ENCODE results near the gene SLC25A34.
"Not testable (repeated sequence)": the region's sequence is repeated elsewhere in the genome, so short reads cannot be mapped to it uniquely, and the experiment has no call there.

The SLC25A34 gene

GRCh38 chr1:15736038-15736891 is at the start of gene SLC25A34:
TSS of gene SLC25A34 (plus strand) at chr1:15736258. CDS start at chr1:15736486, 228 bp downstream.
- no peak for DNase-seq

DNA sequence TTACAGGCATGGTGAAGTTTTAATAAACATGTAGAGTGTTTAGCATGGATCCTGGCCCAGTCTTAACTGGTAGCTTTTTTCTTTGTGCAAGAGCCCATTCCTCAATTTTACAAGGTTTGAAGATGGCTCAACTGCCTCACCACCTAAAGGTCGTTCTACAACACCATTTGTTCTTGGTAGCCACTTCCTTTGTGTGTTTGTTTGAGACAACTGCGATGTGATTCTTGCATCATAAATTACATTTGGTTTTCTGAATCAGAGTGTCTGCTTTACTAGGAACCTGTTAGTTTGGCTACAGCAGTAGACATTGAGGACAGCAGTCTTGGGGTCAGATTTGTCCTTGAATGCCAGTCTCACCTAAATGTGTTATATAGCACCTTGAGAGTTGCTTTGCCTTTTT is 48.6 kb upstream of the SLC25A34 start:
- no peak for DNase-seq

- no peak for DNase-seq
These were observed 45.7 kb upstream of the SLC25A34 start for GRCh38 chr1:15690317-15690716.

DNA sequence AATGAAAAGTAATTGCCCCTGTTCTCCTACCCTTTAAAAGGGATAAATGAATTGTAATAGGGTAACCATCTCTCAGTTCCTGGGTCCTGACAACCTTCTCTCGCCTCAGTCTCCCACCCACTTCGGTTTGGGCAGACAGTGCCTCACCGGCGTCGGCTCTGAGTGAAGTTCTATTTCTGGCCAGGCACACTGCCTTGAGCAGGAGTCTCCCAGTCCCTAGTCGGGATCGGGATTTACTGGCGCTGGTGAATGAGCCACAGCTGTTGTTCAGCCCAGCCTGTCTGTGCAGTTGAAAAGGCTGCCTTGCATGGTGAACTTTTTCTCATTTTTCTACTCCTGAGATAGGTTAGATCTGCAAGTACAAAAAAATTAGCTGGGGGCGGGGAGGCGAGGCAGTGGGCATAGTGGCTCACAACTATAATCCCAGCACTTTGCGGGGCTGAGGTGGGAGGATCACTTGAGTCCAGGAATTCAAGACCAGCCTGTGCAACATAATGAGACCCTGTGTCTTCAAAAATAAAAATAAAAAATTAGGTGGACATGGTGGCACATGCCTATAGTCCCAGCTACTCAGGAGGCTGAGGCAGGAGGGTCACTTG is 44.5 kb upstream of the SLC25A34 start:
- DNase-seq: no peak

DNA sequence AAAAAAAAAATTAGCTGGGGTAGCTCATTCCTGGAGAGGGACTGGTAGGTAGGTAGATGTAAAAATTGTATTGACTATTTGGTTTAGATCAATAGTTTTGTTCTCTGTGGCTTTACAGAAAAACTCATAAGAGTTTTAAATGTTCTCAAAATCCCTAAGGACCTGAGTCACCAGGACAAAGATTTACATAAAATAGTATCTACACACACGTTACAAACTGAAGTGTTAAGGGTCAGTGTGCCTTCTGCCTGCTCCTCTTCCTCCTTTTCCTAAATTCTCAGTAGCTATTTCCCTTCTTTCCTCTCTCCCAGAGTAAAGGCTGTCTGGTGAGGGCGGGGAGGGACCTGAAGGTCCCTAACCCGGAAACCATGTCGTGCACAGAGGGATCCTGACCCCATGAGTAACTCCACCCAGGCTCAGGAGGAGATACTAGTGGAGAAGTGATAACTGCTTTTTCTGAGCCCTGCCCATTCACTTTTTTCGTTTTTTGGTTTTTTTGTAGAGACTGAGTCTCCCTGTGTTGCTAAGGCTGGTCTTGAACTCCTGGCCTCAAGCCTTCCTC is 43.9 kb upstream of the SLC25A34 start:
- DNase-seq: no peak

DNA sequence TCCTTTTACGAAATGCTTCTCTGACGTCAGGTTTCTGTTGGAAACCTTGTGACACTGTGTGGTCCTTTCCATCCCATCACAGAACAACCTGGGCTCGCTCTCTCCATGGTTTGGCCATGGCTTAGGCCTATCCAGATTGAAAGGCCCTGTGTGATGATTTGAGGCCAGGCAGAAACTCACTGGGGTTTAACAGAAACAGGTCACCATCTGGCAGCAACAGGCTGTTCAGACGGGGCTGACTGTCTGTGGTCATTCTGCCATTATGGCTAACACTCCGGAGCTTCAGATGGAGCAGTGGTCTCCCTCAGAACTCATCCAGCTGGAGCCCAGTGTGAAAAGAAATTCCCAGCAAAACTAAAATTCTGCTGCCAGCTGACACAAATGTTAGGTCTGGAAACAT is 42.7 kb upstream of the SLC25A34 start:
- no peak for DNase-seq

GRCh38 chr1:15696956-15697521 is 39.0 kb upstream of the SLC25A34 start:
- DNase-seq: no peak

DNA sequence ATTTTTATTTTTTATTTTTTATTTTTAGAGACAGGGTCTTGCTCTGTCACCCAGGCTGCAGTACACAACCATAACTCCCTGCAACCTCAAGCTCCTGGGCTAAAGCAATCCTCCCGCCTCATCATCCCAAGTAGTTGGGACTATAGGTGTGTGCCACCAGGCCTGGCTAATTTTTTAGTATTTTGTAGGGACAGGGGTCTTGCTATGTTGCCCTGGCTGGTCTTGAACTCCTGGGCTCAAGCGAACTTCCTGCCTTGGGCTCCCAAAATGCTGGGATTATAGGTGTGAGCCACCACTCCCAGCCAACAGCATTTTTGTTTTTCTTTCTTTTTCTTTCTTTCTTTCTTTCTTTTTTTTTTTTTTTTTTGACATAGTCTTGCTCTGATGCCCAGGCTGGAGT is 37.9 kb upstream of the SLC25A34 start:
- DNase-seq: no peak

- DNase-seq: not testable (repeated sequence)
These were observed 36.7 kb upstream of the SLC25A34 start for GRCh38 chr1:15699321-15699720.

DNA sequence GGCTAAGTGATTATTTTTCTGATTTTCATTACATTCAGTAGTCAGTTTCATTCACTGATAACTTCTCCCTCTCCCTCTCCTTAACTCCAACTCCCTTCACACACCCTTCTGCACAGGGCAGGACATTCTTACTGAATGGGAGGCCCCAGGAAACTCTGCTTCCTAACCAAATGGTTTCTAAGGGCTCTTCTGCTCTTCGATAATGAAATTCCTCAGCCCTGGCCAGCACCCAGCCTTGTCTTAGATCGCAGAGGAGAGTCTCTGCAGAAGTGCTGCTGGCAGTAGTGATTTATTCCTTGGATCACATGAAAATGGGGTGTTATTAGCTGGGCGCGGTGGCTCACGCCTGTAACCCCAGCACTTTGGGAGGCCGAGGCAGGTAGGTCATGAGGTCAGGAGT is 35.5 kb upstream of the SLC25A34 start:
- no peak for DNase-seq

- no peak for DNase-seq
These were observed 34.3 kb upstream of the SLC25A34 start for GRCh38 chr1:15701784-15702183.

DNA sequence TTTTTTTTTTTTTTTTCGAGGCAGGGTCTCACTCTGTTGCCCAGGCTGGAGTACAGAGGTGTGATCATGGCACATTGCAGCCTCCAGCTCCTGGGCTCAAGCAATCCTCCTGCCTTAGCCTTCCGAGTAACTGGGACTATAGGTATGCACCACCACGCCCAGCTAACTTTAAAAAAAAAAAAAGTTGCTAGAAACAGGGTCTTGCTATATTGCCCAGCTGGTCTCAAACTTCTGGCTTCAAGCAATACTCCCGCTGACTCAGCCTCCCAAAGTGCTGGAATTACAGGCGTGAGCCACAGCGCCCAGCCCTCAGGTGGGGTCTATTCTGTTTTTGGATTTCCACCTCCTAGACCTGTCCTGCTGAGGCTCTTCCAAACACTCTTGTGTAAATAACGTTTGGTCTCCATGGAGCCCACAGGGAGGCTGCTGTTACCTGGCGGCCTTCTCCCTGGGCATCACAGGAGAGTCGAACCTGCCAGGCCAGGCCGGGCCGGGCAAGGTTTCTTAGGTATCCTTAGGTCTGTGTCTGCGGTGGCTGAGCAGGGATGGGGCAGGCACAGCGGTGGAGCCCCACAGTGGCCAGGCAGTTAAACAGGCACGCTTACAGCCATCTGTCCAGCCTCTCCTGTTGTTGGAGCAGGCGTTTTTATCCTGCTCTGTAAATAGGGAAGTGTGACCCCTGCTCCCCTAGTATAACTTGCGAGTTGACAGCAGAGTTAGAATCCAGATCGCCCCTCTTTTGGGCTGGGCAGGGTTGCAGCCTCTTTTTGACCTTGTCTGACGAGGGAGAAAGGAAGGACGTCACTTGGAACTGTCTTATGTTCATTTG is 33.1 kb upstream of the SLC25A34 start:
- DNase-seq: peak; percentile 35

- peak; percentile 92 for DNase-seq
These were observed 32.5 kb upstream of the SLC25A34 start for GRCh38 chr1:15703562-15703961.

GRCh38 chr1:15704526-15705183 is 31.4 kb upstream of the SLC25A34 start:
- no peak for DNase-seq

GRCh38 chr1:15705184-15705566 is 30.9 kb upstream of the SLC25A34 start:
- DNase-seq: no peak

DNA sequence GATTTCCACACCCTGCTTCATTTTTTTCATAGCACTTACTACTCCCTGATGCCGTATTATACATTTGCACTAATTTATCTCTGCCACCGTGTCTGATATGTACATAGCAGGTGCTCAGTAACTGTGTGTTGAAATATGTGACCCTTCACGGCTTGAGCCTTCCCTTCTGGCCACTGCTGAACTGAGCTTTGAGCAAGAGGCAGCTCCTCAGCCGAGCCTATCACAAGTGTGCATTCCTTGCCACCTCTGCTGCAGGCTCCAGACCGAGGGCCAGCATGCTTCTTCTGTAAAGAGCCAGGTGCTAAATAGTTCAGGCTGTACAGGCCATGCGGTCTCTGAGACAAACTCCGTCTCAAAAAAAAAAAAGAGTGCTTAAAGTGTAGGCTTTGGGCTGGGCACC is 29.3 kb upstream of the SLC25A34 start:
- DNase-seq: no peak

DNA sequence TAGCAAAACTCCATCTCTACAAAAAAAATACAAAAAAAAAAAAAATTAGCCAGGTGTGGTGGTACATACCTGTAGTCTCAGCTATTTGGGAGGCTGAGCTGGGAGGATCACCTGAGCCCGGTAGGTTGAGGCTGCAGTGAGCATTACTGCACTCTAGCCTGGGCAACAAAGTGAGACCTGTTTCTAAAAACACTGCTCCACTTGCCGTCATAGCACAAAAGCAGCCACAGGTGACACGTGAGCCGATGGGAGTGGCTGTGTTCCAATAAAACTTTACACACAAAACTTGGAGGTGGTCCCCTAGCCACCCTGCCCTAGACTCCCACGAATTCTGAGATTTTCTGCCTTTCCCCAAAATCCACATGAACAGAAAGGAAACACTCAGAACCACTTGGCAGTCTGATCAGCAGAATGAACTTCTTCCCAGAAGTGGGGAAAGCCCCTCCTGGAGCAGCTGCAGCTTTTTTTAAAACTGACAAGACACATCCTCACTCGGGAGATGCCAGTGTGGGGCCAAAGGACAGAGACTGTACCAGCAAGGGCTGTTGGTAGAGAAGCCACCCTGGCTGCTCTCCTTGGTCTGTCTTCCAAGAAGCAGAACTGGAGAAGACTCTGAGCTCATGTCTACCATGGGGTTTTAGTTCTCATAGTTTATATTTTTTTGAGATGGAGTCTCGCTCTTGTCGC is 28.7 kb upstream of the SLC25A34 start:
- no peak for DNase-seq

DNA sequence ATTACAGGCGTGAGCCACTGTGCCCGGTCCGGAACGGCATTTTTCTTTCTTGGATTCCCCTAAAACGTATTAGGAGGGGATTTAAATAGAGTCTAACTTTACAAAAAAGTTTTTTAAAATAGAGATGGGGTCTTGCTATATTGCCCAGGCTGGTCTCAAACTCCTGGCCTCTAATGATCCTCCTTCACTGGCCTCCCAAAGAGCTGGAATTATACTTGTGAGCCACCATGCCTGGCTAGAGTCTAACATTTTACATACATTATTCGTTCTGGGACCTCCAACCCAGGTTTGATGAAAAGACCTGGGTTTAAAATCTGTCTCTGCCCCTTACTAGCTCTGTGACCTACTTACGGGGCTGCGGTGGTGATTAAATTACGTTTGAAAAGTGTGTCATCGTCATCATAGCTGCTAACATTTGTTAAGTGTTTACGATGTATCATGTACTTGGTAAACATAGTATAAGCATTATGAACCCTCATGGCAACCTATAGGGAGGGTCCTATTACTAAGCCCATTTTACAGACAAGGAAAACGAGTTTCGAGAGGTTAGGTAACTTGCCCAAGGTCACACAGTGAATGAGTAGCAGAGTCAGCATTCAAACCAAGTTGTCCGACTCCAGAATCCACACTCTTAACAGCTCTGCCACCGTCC is 27.4 kb upstream of the SLC25A34 start:
- DNase-seq: no peak

- no peak for DNase-seq
These were observed 26.8 kb upstream of the SLC25A34 start for GRCh38 chr1:15709226-15709625.

DNA sequence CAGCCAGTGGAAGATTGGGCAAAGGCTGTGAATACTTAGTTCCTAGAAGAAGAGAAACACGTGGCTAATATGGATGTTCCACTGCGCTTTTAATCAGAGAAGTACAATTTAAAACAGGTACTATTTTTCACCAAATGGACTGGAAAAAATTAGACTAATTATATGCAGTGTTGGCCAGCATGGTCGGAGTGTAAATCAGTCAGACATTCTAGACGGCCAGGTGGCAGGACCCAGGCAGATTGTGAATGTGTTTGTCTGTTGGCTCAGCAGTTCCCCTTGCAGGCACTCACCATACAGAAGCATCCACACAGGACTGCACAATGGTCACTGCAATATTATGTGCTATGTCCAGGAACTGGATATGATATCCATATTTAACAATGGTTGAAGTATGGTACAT is 23.9 kb upstream of the SLC25A34 start:
- no peak for DNase-seq

Measured in HCEC 1CT (cell line).